Left lung (tissue), 10 donors: ENCODE results near the gene NOTCH3. TPM values are rescaled to one million over a fixed set of nuclear protein-coding genes. Genes with fewer than 3 reads are reported as not detected.

Source experiments
- ATAC-seq: fragments of 200-7000 bp; cut with Tn5 transposase; one replicate; pipeline ENCODE4 v1.9.1; 2020; ENCODE audit warnings: moderate library complexity
- DNase-seq, 4 donors: peaks; one replicate each; pipeline ENCODE4 v3.0.0-alpha.2; 2013 to 2020
- H3K27ac ChIP-seq, 2 donors: fragments of 200-600 bp; sonication (generic) in 1 of 2; one replicate each; pipeline versions ENCODE4 v1.5.0 to v1.8.0; 2020 to 2021
- H3K27me3 ChIP-seq, 2 donors: fragments of 200-600 bp; sonication (generic) in 1 of 2; one replicate each; pipeline versions ENCODE4 v1.5.0 to v1.8.0; 2020 to 2021
- H3K36me3 ChIP-seq, 2 donors: fragments of 200-600 bp; sonication (generic) in 1 of 2; one replicate each; pipeline versions ENCODE4 v1.5.0 to v1.8.0; 2020 to 2021
- H3K4me1 ChIP-seq, 2 donors: fragments of 200-600 bp; one replicate each; pipeline ENCODE4 v1.8.0; 2021
- H3K4me3 ChIP-seq, 2 donors: fragments of 200-600 bp; sonication (generic) in 1 of 2; one replicate each; pipeline versions ENCODE4 v1.5.0 to v1.8.0; 2020 to 2021; ENCODE audit warnings: mild to moderate bottlenecking in 1 of 2
- H3K9me3 ChIP-seq, 2 donors: fragments of 200-600 bp; sonication (generic) in 1 of 2; one replicate each; pipeline versions ENCODE4 v1.5.0 to v1.8.0; 2020 to 2021
- CTCF ChIP-seq, 2 donors: fragments of 200-600 bp; sonication (generic) in 1 of 2; IDR thresholded peaks; one replicate each; pipeline versions ENCODE4 v1.5.0 to v1.8.0; 2021; ENCODE audit warnings: antibody characterized with exemption in 2 of 2
- intact Hi-C, 2 donors: fragments of 100-400 bp; cut with DNase I; formaldehyde crosslinking; loops; one replicate each; pipeline versions ENCODE4 v1.11.2 to v1.14.2; 2022
- polyA plus RNA-seq, 6 donors: library from polyadenylated mRNA; unstranded; fragments of 120-200 nt; gene quantifications; one replicate each; pipeline ENCODE4 v1.2.1, GENCODE V29; 2013; ENCODE audit not compliant: insufficient read length in 6 of 6
- total RNA-seq, 2 donors: library from RNA; stranded (reverse); fragmentation: NEBNext Ultra II Directional; extraction: Animal tissue kit (Norgen Biotek cat#: 25700); gene quantifications; one replicate each; pipeline ENCODE4 v1.2.1, GENCODE V29; 2021
- donor health status: DM: no; HTN: yes; CAD: no.
- donor health status: DM: no; HTN: no; CAD: no.

The NOTCH3 gene
- total and polyA plus RNA-seq, 8 donors: 73.2 to 130 (median 107) TPM

- ATAC-seq: no peak
- Histone ChIP-seq H3K9me3 (no peaks in the 10 kb centered on the region), H3K4me1 (peaks cover 0 to 4% of the 10 kb centered on the region in 2 donors), H3K27ac (no peak overlapping the region), H3K36me3 (peaks cover 0 to 92% of the 10 kb centered on the region in 2 donors), H3K27me3 (peaks cover 0 to 7% of the 10 kb centered on the region in 2 donors), H3K4me3 (no peak overlapping the region)
- DNase-seq: peak in 1 of 4 donors; percentile 81
- TF ChIP-seq CTCF (IDR thresholded peaks at IDR 0.05): no peak
- intact Hi-C loops: no loop called here
Observed at GRCh38 chr19:15113245-15114152, 87.3 kb downstream of the NOTCH3 start.

GRCh38 chr19:15112385-15112784 is 88.4 kb downstream of the NOTCH3 start:
- no peak for TF ChIP-seq CTCF (IDR thresholded peaks at IDR 0.05)
- DNase-seq: no peak
- Histone ChIP-seq H3K4me1 (peaks cover 0 to 15% of the 10 kb centered on the region in 2 donors), H3K27ac (no peak overlapping the region), H3K4me3 (no peak overlapping the region), H3K36me3 (peaks cover 0 to 81% of the 10 kb centered on the region in 2 donors), H3K27me3 (peaks cover 0 to 19% of the 10 kb centered on the region in 2 donors), H3K9me3 (no peaks in the 10 kb centered on the region)
- intact Hi-C loops: no loop called here
- ATAC-seq: no peak

- TF ChIP-seq CTCF (IDR thresholded peaks at IDR 0.05): no peak
- DNase-seq: no peak
- ATAC-seq: no peak
- H3K4me1 ChIP-seq: peaks cover 0 to 17% of the 10 kb centered on the region in 2 donors
- no peak overlapping the region for H3K4me3 ChIP-seq
- H3K27me3 ChIP-seq: peaks cover 0 to 24% of the 10 kb centered on the region in 2 donors
- H3K36me3 ChIP-seq: peaks cover 0 to 75% of the 10 kb centered on the region in 2 donors
- intact Hi-C loops: no loop called here
- no peaks in the 10 kb centered on the region for H3K9me3 ChIP-seq
- no peak overlapping the region for H3K27ac ChIP-seq
Observed at GRCh38 chr19:15111758-15112157, 89.0 kb downstream of the NOTCH3 start.

GRCh38 chr19:15110418-15110815 is 90.4 kb downstream of the NOTCH3 start:
- Histone ChIP-seq H3K4me3 (no peak overlapping the region), H3K36me3 (peaks cover 0 to 61% of the 10 kb centered on the region in 2 donors), H3K4me1 (peaks cover 0 to 17% of the 10 kb centered on the region in 2 donors), H3K9me3 (no peaks in the 10 kb centered on the region), H3K27ac (no peak overlapping the region), H3K27me3 (peaks cover 0 to 35% of the 10 kb centered on the region in 2 donors)
- intact Hi-C loops: no loop called here
- ATAC-seq: no peak
- TF ChIP-seq CTCF (IDR thresholded peaks at IDR 0.05): no peak
- no peak for DNase-seq

GRCh38 chr19:15109768-15110417 is 90.9 kb downstream of the NOTCH3 start:
- H3K4me1 ChIP-seq: peaks cover 0 to 17% of the 10 kb centered on the region in 2 donors
- DNase-seq: peak in 1 of 4 donors; percentile 78
- no peak for ATAC-seq
- no peak overlapping the region for H3K27ac ChIP-seq
- no peak for TF ChIP-seq CTCF (IDR thresholded peaks at IDR 0.05)
- peaks cover 0 to 56% of the 10 kb centered on the region in 2 donors for H3K36me3 ChIP-seq
- peaks cover 0 to 35% of the 10 kb centered on the region in 2 donors for H3K27me3 ChIP-seq
- no peak overlapping the region for H3K4me3 ChIP-seq
- H3K9me3 ChIP-seq: no peaks in the 10 kb centered on the region
- intact Hi-C loops: no loop called here
